Large intestine (tissue), 12 donors: ENCODE data around the gene COPB1. TPM values are rescaled to one million over a fixed set of nuclear protein-coding genes. Genes with fewer than 3 reads are reported as not detected.
A peak's percentile ranks its signal among the peaks of the same experiment; 100 is the strongest.

Experiments
- DNase-seq, 2 donors: peaks; one replicate each; pipeline versions ENCODE4 v3.0.0 to v3.0.0-alpha.2; 2013
- H3K27ac ChIP-seq: one replicate; pipeline ENCODE4 v1.5.1; 2013; ENCODE audit warnings: low read length
- H3K27me3 ChIP-seq: 2 replicates; pipeline ENCODE4 v1.6.1; 2013; ENCODE audit warnings: low read length; ENCODE audit not compliant: control insufficient read depth, insufficient read depth
- H3K36me3 ChIP-seq: 2 replicates; pipeline ENCODE4 v1.6.1; 2013; ENCODE audit warnings: low read length; ENCODE audit not compliant: control insufficient read depth, insufficient read depth
- H3K4me1 ChIP-seq: one replicate; pipeline ENCODE4 v1.6.1; 2013; ENCODE audit warnings: low read length; ENCODE audit not compliant: control insufficient read depth, insufficient read depth
- H3K4me3 ChIP-seq: one replicate; pipeline ENCODE4 v1.5.1; 2013; ENCODE audit warnings: low read length
- H3K9me3 ChIP-seq: one replicate; pipeline ENCODE4 v1.6.1; 2013; ENCODE audit warnings: mild to moderate bottlenecking, low read depth, low read length, moderate library complexity; ENCODE audit not compliant: control insufficient read depth
- WGBS: methylation state at CpG from one replicate; pipeline ENCODE4 v1.1.5; 2013; ENCODE audit warnings: low lambda C conversion rate; ENCODE audit not compliant: insufficient coverage; 5-methylcytosine and 5-hydroxymethylcytosine counted together
- long read RNA-seq, 11 donors: transcript quantifications; one replicate each; lab custom pipeline, GENCODE V29; 2026
- polyA plus RNA-seq: library from polyadenylated mRNA; unstranded; fragments of 120-200 nt; gene quantifications from one replicate; pipeline ENCODE4 v1.2.1, GENCODE V29; 2013

The COPB1 gene, protein sequence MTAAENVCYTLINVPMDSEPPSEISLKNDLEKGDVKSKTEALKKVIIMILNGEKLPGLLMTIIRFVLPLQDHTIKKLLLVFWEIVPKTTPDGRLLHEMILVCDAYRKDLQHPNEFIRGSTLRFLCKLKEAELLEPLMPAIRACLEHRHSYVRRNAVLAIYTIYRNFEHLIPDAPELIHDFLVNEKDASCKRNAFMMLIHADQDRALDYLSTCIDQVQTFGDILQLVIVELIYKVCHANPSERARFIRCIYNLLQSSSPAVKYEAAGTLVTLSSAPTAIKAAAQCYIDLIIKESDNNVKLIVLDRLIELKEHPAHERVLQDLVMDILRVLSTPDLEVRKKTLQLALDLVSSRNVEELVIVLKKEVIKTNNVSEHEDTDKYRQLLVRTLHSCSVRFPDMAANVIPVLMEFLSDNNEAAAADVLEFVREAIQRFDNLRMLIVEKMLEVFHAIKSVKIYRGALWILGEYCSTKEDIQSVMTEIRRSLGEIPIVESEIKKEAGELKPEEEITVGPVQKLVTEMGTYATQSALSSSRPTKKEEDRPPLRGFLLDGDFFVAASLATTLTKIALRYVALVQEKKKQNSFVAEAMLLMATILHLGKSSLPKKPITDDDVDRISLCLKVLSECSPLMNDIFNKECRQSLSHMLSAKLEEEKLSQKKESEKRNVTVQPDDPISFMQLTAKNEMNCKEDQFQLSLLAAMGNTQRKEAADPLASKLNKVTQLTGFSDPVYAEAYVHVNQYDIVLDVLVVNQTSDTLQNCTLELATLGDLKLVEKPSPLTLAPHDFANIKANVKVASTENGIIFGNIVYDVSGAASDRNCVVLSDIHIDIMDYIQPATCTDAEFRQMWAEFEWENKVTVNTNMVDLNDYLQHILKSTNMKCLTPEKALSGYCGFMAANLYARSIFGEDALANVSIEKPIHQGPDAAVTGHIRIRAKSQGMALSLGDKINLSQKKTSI
- polyA plus RNA-seq = 120 TPM
- long read RNA-seq, donor 1, transcript COPB1-202 (22 exons, 3,382 nt) = major isoform, 8 of 8 reads
- long read RNA-seq, donor 1, partial matches to known transcripts = 0 of 8 reads
- long read RNA-seq, donor 1, other reads (novel, unspliced or antisense) = 0 of 8 reads
- long read RNA-seq, donor 2, transcript COPB1-202 (22 exons, 3,382 nt) = major isoform, 14 of 37 reads
- long read RNA-seq, donor 2, partial matches to known transcripts = 16 of 37 reads
- long read RNA-seq, donor 2, other reads (novel, unspliced or antisense) = 6 of 37 reads
- long read RNA-seq, donor 3 = 0 reads
- long read RNA-seq, donor 4, partial matches to known transcripts = 0 of 3 reads
- long read RNA-seq, donor 4, other reads (novel, unspliced or antisense) = 0 of 3 reads
- long read RNA-seq, donor 5, transcript COPB1-202 (22 exons, 3,382 nt) = major isoform, 7 of 13 reads
- long read RNA-seq, donor 5, partial matches to known transcripts = 5 of 13 reads
- long read RNA-seq, donor 5, other reads (novel, unspliced or antisense) = 0 of 13 reads
- long read RNA-seq, donor 6, transcript COPB1-202 (22 exons, 3,382 nt) = major isoform, 18 of 25 reads
- long read RNA-seq, donor 6, partial matches to known transcripts = 6 of 25 reads
- long read RNA-seq, donor 6, other reads (novel, unspliced or antisense) = 0 of 25 reads
- long read RNA-seq, donor 7, transcript COPB1-202 (22 exons, 3,382 nt) = major isoform, 6 of 6 reads
- long read RNA-seq, donor 7, partial matches to known transcripts = 0 of 6 reads
- long read RNA-seq, donor 7, other reads (novel, unspliced or antisense) = 0 of 6 reads
- long read RNA-seq, donor 8, transcript COPB1-202 (22 exons, 3,382 nt) = major isoform, 11 of 46 reads
- long read RNA-seq, donor 8, partial matches to known transcripts = 32 of 46 reads
- long read RNA-seq, donor 8, other reads (novel, unspliced or antisense) = 0 of 46 reads
- long read RNA-seq, donor 9, transcript COPB1-202 (22 exons, 3,382 nt) = major isoform, 13 of 24 reads
- long read RNA-seq, donor 9, partial matches to known transcripts = 11 of 24 reads
- long read RNA-seq, donor 9, other reads (novel, unspliced or antisense) = 0 of 24 reads
- long read RNA-seq, donor 10, transcript COPB1-202 (22 exons, 3,382 nt) = major isoform, 15 of 21 reads
- long read RNA-seq, donor 10, partial matches to known transcripts = 0 of 21 reads
- long read RNA-seq, donor 10, other reads (novel, unspliced or antisense) = 6 of 21 reads
- long read RNA-seq, donor 11, transcript COPB1-202 (22 exons, 3,382 nt) = major isoform, 11 of 16 reads
- long read RNA-seq, donor 11, partial matches to known transcripts = 0 of 16 reads
- long read RNA-seq, donor 11, other reads (novel, unspliced or antisense) = 5 of 16 reads

DNA sequence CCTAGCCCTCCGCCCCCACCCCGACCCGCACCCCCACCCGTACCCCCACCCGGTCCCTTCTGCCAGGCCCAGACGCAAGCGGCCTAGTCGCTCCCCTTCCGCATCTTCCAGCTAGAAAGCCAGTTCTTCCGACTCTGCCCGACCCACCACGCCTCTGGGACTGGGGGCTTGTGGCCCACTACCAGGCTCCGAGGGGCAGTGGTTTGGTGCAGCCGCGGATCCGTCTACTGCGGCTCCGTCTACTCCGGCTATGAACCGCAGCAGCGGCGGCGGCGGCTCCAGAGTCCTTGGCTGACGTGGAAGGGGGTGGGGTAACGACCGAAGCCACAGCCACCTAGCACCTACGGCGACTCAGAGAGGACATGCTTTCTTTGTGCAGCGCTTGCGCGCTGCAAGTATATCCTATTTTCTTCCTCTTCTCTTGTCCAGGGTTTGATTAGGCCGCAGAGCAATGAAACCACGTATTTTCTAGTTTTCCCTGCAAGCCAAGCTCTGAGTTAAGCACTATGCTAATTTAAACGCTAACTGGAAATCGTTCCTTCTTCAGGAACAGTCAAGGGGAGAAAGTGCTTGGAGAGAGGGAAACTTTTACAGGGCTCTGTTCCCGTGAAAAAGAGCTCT lies at the start of gene COPB1:
Gene COPB1, minus strand, starts transcription at position 252 of the 621 bp plus-strand sequence. CDS start 883 bp downstream, outside the sequence.
- Histone ChIP-seq H3K4me3 (peak within 1 kb of the TSS; percentile 97), H3K9me3 (no peaks in the 10 kb centered on the region), H3K4me1 (no peaks in the 10 kb centered on the region), H3K27ac (peak within 1 kb of the TSS; percentile 93), H3K36me3 (peaks cover 22% of the 10 kb centered on the region), H3K27me3 (no peaks in the 10 kb centered on the region)
- no CpG with 5 or more reads among the region's 37 CpGs for WGBS
- peak; percentile 93 to 98 for DNase-seq

- no peak for DNase-seq
- H3K27ac ChIP-seq = no peak overlapping the region
- no peaks in the 10 kb centered on the region for H3K27me3 ChIP-seq
- H3K4me3 ChIP-seq = no peak overlapping the region
- H3K36me3 ChIP-seq = no peaks in the 10 kb centered on the region
- no CpG with 5 or more reads among the region's 2 CpGs for WGBS
- H3K9me3 ChIP-seq = no peaks in the 10 kb centered on the region
- no peaks in the 10 kb centered on the region for H3K4me1 ChIP-seq
These were observed 47.8 kb upstream of the COPB1 start for GRCh38 chr11:14547440-14547839.

DNA sequence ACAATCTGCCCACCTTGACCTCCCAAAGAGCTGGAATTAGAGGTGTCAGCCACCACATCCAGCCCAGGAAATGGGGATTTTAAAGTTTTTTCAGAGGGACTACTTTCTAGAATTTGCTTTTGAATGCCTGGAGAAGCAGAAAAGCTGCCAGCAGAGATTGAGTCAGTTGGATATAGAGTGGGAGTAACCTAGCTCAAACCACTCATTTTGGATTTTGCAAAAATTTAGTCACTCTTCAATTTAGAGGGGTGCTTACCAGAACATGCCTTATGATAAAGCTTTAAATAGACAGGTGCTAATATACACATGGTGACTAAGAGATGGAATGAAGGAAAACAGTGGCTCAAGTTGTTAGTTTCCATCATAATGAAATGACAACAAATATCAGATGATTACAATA lies 47.1 kb upstream of the COPB1 start:
- no peak overlapping the region for H3K27ac ChIP-seq
- no peaks in the 10 kb centered on the region for H3K9me3 ChIP-seq
- H3K27me3 ChIP-seq = no peaks in the 10 kb centered on the region
- H3K4me3 ChIP-seq = no peak overlapping the region
- no peak for DNase-seq
- no peaks in the 10 kb centered on the region for H3K4me1 ChIP-seq
- H3K36me3 ChIP-seq = no peaks in the 10 kb centered on the region

GRCh38 chr11:14544611-14545010 lies 45.0 kb upstream of the COPB1 start:
- Histone ChIP-seq H3K27ac (peak overlapping the region; percentile 27), H3K36me3 (no peaks in the 10 kb centered on the region), H3K27me3 (no peaks in the 10 kb centered on the region), H3K4me1 (no peaks in the 10 kb centered on the region), H3K4me3 (no peak overlapping the region), H3K9me3 (no peaks in the 10 kb centered on the region)
- WGBS = 73% methylated on average over 2 of the region's 3 CpGs
- DNase-seq = no peak

DNA sequence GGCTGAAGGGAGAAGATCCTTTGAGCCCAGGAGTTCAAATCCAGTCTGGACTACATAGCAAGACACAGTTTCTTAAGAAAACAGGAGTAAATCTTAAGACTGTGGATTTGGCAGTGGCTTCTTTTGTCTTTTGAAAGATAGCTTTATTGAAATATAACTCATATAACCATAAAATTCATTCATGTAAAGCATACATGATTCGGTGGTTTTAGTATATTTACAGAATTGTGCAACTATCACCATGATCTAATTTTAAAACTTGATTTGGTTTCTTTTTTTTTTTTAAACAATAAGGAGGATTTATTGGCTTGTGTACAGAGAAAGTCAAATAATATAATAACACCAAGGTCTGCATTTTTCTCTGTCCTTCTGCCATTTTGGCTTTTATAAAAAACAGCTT lies 43.6 kb upstream of the COPB1 start:
- no peaks in the 10 kb centered on the region for H3K36me3 ChIP-seq
- 100% methylated on average over 1 of the region's 1 CpG for WGBS
- no peaks in the 10 kb centered on the region for H3K4me1 ChIP-seq
- H3K4me3 ChIP-seq = no peak overlapping the region
- H3K27me3 ChIP-seq = no peaks in the 10 kb centered on the region
- DNase-seq = no peak
- H3K9me3 ChIP-seq = no peaks in the 10 kb centered on the region
- no peak overlapping the region for H3K27ac ChIP-seq

GRCh38 chr11:14542324-14542723 lies 42.7 kb upstream of the COPB1 start:
- Histone ChIP-seq H3K27ac (no peak overlapping the region), H3K36me3 (no peaks in the 10 kb centered on the region), H3K9me3 (no peaks in the 10 kb centered on the region), H3K27me3 (no peaks in the 10 kb centered on the region), H3K4me3 (no peak overlapping the region), H3K4me1 (no peaks in the 10 kb centered on the region)
- no peak for DNase-seq

DNA sequence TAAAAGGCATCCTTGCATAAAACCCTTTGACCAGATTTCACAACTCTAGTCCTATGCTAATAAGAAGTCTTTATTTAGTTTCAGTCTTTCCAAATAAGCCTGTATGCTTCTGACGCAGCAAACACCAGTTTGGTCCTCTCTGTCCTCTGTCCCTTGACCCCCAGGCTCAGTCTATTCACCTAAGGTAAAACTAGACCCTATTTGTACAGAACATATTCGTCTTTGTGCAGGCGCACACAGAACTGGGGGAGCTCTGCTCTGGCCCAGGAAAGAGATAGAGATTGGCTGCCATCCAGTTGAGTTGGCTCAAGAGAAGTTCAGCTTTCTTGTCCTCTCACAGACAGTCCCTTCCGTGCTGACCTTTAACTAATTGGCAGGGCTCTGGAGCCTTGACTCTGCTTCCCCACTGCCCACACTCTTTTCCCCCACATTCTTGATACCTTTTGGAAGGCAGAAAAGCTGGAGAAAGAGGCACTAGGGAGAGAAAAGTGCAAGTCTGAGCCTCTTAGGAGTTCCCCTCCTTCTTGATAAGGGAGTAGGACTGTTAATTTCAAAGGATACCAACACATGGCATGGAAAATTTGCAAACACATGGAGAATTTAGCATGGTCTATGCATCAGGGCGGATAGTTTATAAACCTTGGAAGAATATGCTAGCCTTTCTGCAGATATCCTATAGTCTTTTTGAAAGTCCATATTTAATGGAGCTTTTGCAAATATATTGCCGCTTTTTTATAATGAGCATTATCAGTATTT lies 41.8 kb upstream of the COPB1 start:
- H3K4me3 ChIP-seq = no peak overlapping the region
- DNase-seq = no peak

GRCh38 chr11:14539982-14540421 lies 40.4 kb upstream of the COPB1 start:
- no peaks in the 10 kb centered on the region for H3K4me1 ChIP-seq

More for the DNA sequence above, 41.8 kb upstream of the COPB1 start:
- H3K9me3 ChIP-seq = no peaks in the 10 kb centered on the region
- no peaks in the 10 kb centered on the region for H3K36me3 ChIP-seq
- H3K27ac ChIP-seq = no peak overlapping the region
- 100% methylated on average over 1 of the region's 6 CpGs for WGBS
- no peaks in the 10 kb centered on the region for H3K27me3 ChIP-seq
- no peaks in the 10 kb centered on the region for H3K4me1 ChIP-seq

More at GRCh38 chr11:14539982-14540421, 40.4 kb upstream of the COPB1 start:
- WGBS = no CpG with 5 or more reads among the region's 4 CpGs
- DNase-seq = no peak
- H3K9me3 ChIP-seq = no peaks in the 10 kb centered on the region
- H3K27ac ChIP-seq = no peak overlapping the region
- H3K27me3 ChIP-seq = no peaks in the 10 kb centered on the region
- H3K36me3 ChIP-seq = no peaks in the 10 kb centered on the region
- no peak overlapping the region for H3K4me3 ChIP-seq
